ENCODE results near the gene NEK4. TPM values are rescaled to one million over a fixed set of nuclear protein-coding genes. Genes with fewer than 3 reads are reported as not detected.

Gene NEK4
- total RNA-seq, 4 donors from 2014 or later = 16.4 to 25.6 (median 22.4) TPM

- TF ChIP-seq CTCF (IDR thresholded peaks at IDR 0.05 in 4 of 5, conservative IDR thresholded peaks at IDR 0.05 in 1 of 5) = no peak
- Histone ChIP-seq H3K27me3 (no peaks in the 10 kb centered on the region), H3K27ac (no peak overlapping the region), H3K4me1 (no peaks in the 10 kb centered on the region), H3K9me3 (no peaks in the 10 kb centered on the region), H3K36me3 (no peaks in the 10 kb centered on the region), H3K4me3 (no peak overlapping the region)
- ATAC-seq (no peak), DNase-seq (peak in 1 of 2 donors; percentile 5)
- in situ Hi-C loops (cut with MboI; ENCODE audit: low sequenced_read_pairs in 4 of 4) (no loop called here), intact Hi-C loops (cut with DNase I; ENCODE audit: low total_unique reads) (no loop called here)
Measured at GRCh38 chr3:52782412-52783210, 11.9 kb upstream of the NEK4 start.

DNA sequence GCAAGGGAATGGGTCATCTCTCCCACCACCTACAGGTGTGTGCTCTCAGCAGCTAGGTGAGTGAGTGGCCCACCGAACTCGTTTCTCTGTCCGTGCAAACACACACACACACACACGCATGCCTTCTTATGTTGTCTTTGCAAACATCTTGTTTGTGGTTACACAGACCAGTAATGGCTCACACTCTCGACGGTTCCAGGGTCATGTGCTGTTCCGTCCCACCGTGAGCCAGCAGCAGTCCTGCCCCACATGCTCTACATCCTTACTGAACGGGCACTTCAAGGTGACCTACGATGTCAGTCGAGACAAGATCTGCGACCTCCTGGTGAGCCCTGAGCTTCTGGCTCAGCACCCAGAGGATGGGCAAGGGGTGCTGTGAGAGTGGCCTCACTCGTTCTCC lies 11.0 kb upstream of the NEK4 start:
- H3K9me3 ChIP-seq = no peaks in the 10 kb centered on the region
- in situ Hi-C loops (cut with MboI; ENCODE audit: low sequenced_read_pairs in 4 of 4) = no loop called here

GRCh38 chr3:52779837-52780585 lies 9.3 kb upstream of the NEK4 start:
- DNase-seq = peak in 1 of 2 donors; percentile 4
- H3K27me3 ChIP-seq = no peaks in the 10 kb centered on the region
- H3K9me3 ChIP-seq = no peaks in the 10 kb centered on the region
- TF ChIP-seq CTCF (IDR thresholded peaks at IDR 0.05 in 4 of 5, conservative IDR thresholded peaks at IDR 0.05 in 1 of 5) (no peak), POLR2A (IDR thresholded peaks at IDR 0.05) (no peak)
- in situ Hi-C loops (cut with MboI; ENCODE audit: low sequenced_read_pairs in 4 of 4) = no loop called here
- H3K4me3 ChIP-seq = no peak overlapping the region
- H3K4me1 ChIP-seq = no peaks in the 10 kb centered on the region
- intact Hi-C loops (cut with DNase I; ENCODE audit: low total_unique reads) = no loop called here
- ATAC-seq = no peak
- no peaks in the 10 kb centered on the region for H3K36me3 ChIP-seq
- no peak overlapping the region for H3K27ac ChIP-seq

More for the DNA sequence above, 11.0 kb upstream of the NEK4 start:
- ATAC-seq (no peak), DNase-seq (no peak)
- H3K27me3 ChIP-seq = no peaks in the 10 kb centered on the region
- no peaks in the 10 kb centered on the region for H3K4me1 ChIP-seq
- intact Hi-C loops (cut with DNase I; ENCODE audit: low total_unique reads) = no loop called here
- H3K36me3 ChIP-seq = no peaks in the 10 kb centered on the region
- no peak overlapping the region for H3K4me3 ChIP-seq
- TF ChIP-seq CTCF (IDR thresholded peaks at IDR 0.05 in 4 of 5, conservative IDR thresholded peaks at IDR 0.05 in 1 of 5) (no peak), POLR2A (IDR thresholded peaks at IDR 0.05) (no peak)
- H3K27ac ChIP-seq = no peak overlapping the region

GRCh38 chr3:52779011-52779836 lies 8.5 kb upstream of the NEK4 start:
- H3K27me3 ChIP-seq = no peaks in the 10 kb centered on the region
- no peak for DNase-seq
- H3K4me3 ChIP-seq = no peak overlapping the region
- intact Hi-C loops (cut with DNase I; ENCODE audit: low total_unique reads) = no loop called here
- H3K27ac ChIP-seq = no peak overlapping the region
- no peak for ATAC-seq
- no peaks in the 10 kb centered on the region for H3K9me3 ChIP-seq
- H3K4me1 ChIP-seq = no peaks in the 10 kb centered on the region
- in situ Hi-C loops (cut with MboI; ENCODE audit: low sequenced_read_pairs in 4 of 4) = no loop called here
- TF ChIP-seq CTCF (IDR thresholded peaks at IDR 0.05 in 4 of 5, conservative IDR thresholded peaks at IDR 0.05 in 1 of 5) (no peak), POLR2A (IDR thresholded peaks at IDR 0.05) (no peak)
- no peaks in the 10 kb centered on the region for H3K36me3 ChIP-seq
